Measurements from ENCODE around the gene UBXN2A.
A peak's percentile ranks its signal among the peaks of the same experiment; 100 is the strongest.
"Not testable (repeated sequence)": the region's sequence is repeated elsewhere in the genome, so short reads cannot be mapped to it uniquely, and the experiment has no call there.

The UBXN2A gene

DNA sequence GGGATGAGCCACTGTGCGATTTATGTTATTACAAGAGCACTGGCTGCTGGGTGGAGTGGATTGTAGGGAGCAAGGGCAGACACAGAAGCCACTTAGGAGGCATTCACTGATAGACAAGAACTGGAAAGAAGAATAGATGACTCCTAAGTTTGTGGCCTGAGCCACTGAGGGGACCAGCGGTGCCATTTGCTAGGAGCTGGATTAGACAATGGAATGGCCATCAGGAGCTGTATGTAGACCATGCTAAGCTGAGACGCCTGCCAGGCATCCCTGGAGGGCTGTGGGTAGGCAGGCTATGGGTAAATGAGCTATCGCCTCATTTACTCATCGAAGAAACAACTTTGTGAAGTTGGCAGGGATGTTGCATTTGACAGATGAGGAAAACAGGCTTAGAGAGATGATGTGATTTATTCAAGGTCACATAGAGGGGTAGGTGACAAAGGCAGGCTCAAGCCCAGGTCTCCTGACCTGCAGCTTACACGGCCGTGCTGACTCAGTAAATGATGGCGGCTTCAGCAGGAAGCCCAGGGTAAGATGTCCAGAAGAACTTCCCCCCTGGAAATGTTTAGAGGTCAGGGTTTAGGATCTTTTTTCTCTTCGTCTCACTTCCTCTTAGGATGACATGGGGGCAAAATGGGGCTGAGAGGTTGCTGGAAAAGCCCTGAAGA is 72.4 kb downstream of the UBXN2A start:
- TF ChIP-seq CTCF (IDR thresholded peaks at IDR 0.05; ENCODE audit: low read depth, low read length, missing control alignments): no peak
- no peak for DNase-seq (ENCODE audit: extremely low read depth, low read depth)
- no peak overlapping the region for H3K4me3 ChIP-seq (replicated peaks; ENCODE audit: low read depth, low read length)

DNA sequence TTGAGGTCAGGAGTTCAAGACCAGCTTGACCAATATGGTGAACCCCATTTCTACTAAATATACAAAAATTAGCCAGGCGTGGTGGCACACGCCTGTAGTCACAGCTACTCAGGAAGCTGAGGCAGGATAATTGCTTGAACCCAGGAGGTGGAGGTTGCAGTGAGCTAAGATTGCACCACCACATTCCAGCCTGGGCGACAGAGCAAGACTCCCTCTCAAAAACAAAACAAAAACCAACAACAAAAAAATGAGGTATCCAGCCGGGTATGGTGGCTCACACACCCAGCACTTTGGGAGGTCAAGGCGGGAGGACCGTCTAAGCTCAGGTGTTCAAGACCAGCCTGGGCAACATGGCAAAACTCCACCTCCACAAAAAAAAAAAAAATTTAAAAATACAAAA is 74.6 kb downstream of the UBXN2A start:
- DNase-seq (ENCODE audit: extremely low read depth, low read depth); H3K4me3 ChIP-seq (replicated peaks; ENCODE audit: low read depth, low read length): not testable (repeated sequence)

DNA sequence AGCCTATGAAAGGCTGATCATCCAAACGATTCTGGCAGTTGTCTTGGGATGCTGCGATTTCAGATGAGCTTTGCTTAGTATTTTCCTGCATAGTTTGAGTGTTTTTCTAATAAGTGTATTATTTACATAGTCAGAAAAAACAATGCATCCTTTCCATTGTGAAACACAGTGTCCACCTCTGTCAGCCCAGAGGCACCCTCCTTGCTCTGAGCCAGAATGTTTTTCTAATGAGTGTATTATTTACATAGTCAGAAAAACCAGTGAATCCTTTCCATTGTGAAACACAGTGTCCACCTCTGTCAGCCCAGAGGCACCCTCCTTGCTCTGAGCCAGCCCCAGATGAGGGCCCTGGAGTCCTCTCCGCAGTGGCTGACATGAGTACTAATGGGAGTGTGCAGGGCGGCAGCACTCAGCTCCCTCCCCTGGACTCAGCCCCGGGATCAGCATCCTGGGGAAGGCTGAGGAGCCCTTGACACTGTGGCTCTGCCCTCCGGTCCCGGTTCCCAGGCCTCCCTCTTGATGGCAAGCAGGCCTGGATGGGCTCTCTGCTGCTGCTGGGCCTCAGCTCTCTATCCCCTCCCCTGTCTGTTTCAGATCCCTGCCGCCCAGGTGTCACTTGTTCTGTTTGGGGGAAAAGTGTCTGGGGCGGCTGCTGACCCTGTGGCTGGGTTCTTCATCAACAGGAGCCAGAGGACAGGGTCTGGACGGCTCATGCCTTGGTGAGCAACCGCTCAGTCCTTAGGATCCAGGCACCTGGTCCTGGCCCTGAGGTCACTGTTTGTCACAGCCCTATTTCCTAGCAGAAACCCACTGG is 75.5 kb downstream of the UBXN2A start:
- H3K4me3 ChIP-seq (replicated peaks; ENCODE audit: low read depth, low read length): no peak overlapping the region
- no peak for TF ChIP-seq CTCF (IDR thresholded peaks at IDR 0.05; ENCODE audit: low read depth, low read length, missing control alignments)
- DNase-seq (ENCODE audit: extremely low read depth, low read depth): peak; percentile 9

GRCh38 chr2:24016376-24016761 is 76.1 kb downstream of the UBXN2A start:
- TF ChIP-seq CTCF (IDR thresholded peaks at IDR 0.05; ENCODE audit: low read depth, low read length, missing control alignments): no peak

DNA sequence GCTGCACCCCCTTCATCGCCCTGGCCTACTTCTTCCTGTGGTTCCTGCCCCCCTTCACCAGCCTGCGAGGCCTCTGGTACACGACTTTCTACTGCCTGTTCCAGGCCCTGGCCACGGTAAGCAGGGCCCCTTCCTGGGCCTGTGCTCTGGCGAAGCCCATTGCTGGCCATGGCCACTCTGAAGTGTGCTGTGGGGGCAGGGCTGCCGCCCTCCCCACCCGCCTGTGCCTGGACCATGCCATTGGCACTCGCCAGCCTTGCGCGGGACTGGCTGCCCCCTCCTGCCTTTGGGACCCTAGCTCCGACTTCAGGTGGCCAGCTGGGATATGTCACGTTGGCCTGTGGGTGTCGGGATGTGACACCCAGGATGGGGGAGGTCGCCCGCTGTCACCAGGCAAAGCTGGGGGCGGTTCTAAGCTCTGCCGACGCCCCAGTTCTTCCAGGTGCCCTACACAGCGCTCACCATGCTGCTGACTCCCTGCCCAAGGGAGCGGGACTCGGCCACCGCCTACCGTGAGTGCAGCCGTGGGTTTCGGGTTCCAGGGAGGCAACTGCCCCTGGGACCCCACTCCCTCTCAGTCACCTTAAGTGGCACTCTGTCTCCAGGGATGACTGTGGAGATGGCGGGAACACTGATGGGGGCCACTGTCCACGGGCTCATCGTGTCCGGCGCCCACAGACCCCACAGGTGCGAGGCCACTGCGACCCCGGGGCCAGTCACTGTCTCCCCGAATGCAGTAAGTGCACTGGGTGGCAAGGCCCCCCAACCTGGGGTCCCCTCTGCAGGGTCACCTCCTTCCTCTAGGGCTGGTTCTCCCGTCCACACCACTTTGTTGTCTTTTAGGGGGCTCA is 76.8 kb downstream of the UBXN2A start:
- no peak overlapping the region for H3K4me3 ChIP-seq (replicated peaks; ENCODE audit: low read depth, low read length)
- DNase-seq (ENCODE audit: extremely low read depth, low read depth): no peak
- no peak for TF ChIP-seq CTCF (IDR thresholded peaks at IDR 0.05; ENCODE audit: low read depth, low read length, missing control alignments)

More at GRCh38 chr2:24016376-24016761, 76.1 kb downstream of the UBXN2A start:
- H3K4me3 ChIP-seq (replicated peaks; ENCODE audit: low read depth, low read length): no peak overlapping the region
- DNase-seq (ENCODE audit: extremely low read depth, low read depth): no peak

- DNase-seq (ENCODE audit: extremely low read depth, low read depth): no peak
- no peak for TF ChIP-seq CTCF (IDR thresholded peaks at IDR 0.05; ENCODE audit: low read depth, low read length, missing control alignments)
- H3K4me3 ChIP-seq (replicated peaks; ENCODE audit: low read depth, low read length): no peak overlapping the region
These were observed 77.4 kb downstream of the UBXN2A start for GRCh38 chr2:24017711-24018110.

DNA sequence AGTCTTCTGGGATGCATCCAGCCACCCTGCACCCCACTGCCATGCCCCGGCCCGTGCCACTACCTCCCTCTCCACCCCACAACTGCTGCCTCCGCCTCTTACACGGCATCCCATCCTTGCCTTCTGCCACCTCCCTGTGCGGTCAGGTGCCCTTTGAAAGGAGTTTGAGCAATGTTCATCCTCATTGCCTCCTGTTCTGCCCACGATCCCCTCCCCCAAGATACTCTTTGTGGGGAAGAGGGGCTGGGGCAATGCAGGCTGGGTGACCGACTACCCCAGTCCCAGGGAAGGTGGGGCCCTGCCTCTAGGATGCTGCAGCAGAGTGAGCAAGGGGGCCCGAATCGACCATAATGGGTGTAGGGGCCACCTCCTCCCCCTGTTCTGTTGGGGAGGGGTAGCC is 78.0 kb downstream of the UBXN2A start:
- no peak for DNase-seq (ENCODE audit: extremely low read depth, low read depth)
- no peak for TF ChIP-seq CTCF (IDR thresholded peaks at IDR 0.05; ENCODE audit: low read depth, low read length, missing control alignments)

More for the DNA sequence above, 78.0 kb downstream of the UBXN2A start:
- H3K4me3 ChIP-seq (replicated peaks; ENCODE audit: low read depth, low read length): no peak overlapping the region
